ENCODE data around the gene GALNTL6.

The GALNTL6 gene

DNA sequence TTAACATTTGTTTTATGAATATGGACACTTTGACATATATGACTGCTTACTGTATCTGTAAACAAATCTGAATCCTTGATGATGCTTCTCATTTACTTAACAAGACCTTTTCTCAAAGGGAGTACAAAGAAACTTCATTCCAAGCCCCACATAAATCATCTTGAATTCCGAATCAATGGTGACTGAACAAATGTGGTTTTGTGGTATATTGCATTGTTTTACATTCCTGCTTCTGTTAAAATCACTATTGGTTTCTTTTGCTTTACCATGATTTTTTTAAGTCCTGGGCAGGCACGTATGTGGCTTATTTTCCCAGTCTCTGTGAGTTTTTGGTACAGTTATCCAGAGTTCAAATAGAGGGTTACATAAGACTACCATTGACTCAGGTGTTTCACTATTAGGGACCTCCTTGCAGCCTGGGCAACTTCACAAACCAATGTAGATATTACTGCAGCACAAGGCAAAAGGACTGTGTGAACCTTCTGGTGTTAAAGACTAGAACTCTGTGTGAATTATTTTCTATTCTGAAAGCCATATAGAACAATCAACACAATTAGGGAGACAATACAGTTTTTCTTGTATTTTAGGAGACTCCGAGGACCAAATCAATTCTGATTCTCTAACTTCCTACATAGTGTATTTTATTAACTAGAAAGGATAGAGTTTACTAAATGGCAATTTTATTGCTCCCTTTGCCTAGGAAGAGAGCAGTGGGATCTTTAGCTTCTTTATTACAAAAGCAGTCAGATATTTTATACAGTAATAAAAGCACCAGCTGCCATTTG is 196.4 kb downstream of the GALNTL6 start:
- DNase-seq, result no peak

DNA sequence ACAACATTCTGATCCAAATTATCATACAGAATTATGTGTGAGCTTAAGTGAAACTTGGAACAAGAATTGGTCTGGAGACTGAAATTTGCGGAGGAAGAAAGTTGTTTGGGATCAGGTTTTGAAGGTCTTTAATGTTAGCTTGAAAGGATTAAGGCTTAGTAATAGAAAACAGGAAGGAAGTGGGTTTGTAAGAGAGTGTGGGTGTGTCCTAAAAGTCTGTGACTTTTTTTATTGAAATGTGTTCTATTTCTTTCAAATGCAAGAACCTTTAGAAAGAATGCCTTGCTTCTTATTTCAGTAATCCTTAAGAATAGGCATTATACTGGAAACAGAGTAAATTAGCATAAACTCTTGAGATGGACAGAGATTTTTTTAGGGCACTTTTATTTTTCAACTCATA is 198.0 kb downstream of the GALNTL6 start:
- no peak for DNase-seq

DNA sequence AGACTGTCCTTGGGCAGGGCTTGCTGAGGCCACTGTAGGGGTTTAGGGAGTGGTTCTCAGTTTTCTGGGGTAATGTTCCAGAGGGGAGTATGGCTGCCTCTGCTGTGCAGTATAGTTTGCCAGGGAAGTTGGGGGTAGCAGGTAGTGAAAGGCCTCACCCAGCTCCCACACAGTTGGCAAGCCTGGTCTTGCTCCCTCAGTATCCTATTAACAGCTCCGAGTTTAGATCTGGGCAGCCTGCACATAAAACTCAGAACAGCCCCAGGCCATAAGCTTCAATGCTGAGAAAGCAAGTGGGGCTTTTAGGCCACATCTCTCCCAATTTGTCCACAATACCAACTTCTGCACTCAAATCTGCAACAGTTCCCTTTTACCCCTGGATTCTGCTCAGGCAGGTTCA is 205.2 kb downstream of the GALNTL6 start:
- peak; percentile 3 for DNase-seq

DNA sequence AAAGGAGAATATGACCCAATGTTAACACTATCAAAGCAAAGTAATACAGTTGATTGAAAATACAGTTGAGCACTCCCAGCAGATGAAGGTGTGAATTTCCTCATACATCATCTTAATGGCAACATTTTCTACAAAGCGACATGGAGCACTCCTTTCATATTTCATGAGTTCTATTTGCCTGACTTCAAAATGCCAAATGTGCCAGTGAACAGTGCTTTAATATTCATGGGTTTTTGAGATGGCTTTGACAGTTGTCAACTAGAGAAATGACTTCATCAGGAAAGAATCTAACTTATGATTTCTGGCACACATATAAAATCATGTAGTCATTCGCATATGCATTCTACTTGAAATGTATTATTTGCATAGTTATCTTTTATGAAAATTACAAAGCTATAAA is 222.4 kb downstream of the GALNTL6 start:
- no peak for DNase-seq

DNA sequence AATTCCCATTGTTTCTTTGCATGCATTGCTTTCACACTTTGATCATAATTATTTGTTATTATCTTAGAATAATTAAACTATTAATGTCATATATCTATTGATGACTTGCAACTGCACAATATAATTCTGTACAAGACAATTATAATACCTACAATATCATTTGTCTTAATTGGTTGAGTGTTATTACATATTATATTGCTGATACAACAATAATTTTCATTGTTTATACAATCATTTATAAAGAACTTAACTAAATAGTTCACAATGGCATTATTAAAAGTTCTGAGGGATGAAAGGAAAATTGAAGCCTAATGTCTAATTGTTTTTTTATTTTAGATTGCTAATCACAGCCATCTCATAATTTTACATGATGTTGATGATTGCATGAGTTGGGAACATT is 227.6 kb downstream of the GALNTL6 start:
- DNase-seq, result no peak

DNA sequence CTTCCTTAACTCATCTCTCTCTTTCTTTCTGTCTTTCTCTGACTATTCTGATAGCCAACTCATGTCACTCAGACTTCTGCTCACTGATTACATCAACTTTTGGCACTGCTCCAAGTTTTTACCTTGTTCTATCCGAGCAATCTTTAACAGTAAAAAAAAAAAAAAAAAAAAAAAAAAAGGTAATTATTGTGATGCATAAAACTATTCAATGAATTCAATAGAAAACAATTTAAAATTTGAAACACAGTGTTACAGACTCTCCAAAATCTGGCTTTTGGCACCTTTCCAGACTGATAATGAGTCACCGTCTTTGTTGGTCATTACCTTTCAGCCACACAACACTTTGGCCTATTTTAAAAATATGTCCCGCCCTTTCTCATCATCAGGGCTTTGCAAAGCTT is 229.5 kb downstream of the GALNTL6 start:
- peak; percentile 79 for DNase-seq

DNA sequence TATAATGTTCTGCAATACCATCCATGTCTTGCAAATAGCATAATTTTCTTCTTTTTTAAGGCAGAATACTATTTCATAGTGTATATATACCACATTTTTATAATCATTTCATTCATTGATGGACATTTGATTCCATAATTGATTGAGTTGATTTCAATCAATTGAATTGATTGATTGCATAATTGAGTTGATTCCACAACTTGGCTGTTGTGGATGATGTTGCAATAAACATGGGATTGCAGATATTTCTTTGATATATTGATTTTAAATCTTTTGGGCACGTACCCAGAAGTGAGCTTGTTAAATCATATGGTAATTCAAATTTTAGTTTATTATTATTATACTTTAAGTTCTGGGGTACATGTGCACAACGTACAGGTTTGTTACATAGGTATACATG is 232.8 kb downstream of the GALNTL6 start:
- no peak for DNase-seq

DNA sequence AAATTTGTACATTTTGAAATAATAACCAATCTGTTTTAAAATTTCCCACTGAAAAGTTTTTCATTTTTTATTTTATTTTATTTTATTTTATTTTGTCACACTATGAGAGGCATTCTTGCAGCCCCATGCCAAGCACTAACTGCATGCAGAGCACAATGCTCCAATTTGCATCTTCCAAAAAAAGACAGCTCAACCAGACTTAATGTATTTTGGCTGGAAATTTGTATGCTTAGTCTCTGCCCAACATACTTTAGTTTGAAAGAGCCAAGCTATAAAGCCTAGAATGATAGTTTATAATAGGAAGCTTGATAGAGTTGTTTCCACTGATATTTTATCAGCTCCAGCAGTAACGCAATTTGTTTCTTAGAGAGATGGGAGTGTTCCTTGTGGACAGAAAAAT is 235.5 kb downstream of the GALNTL6 start:
- no peak for DNase-seq

DNA sequence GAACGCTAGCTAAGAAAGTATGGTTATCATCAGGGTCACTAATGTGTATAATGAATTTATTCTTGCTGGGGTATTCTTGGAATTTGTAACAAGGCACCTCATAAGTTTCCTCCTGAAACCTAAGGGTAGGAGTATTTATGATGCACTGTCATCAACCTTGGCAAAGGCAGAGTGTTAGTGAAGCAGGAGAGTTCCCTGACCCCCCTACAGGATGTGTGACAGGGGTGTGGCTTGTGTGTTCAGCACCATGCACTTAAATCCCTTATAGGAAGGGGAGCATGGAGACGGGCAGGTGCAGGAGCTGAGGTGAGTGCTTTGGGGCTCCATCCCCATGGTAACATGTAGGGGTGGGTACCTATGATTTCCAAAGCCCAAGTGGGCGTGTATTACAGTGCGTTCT is 237.7 kb downstream of the GALNTL6 start:
- DNase-seq, result no peak

DNA sequence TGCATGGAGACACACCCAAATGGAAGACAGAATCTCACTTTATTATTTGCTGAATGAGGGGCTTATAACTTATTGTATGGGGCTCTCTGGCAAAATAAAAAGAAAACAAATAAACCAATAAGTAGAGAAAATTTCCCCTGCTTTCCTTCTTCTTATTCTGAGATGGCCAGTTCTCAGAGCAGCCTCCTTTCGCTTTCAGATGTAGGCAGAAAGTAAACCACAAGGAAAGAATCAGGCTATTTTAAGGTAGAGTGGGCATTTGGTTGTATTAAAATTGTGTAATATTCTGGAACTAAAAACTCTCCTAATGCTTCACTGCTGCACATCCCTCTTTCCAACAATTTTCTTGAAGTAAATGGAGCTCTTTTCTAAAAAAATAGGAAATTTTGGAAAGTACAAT is 241.8 kb downstream of the GALNTL6 start:
- no peak for DNase-seq

DNA sequence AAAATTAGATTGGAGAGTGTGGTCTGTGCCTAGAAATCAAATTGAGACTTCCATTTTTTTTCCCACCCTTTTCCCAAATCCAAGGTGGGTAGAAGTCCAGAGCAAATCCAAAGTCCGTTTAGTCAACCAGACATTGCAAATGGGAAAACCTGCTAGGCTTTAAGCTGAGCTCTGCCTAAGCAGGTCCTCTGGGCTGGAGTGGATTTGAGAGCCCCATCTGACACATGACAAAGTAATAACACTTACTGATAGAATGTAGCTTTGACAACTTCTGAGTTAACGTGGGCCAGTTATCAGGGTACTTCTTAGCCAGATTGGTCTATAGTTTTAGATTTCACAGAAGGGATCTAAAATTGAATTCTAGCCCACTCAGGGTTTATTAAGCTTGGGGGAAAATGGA is 242.3 kb downstream of the GALNTL6 start:
- no peak for DNase-seq

DNA sequence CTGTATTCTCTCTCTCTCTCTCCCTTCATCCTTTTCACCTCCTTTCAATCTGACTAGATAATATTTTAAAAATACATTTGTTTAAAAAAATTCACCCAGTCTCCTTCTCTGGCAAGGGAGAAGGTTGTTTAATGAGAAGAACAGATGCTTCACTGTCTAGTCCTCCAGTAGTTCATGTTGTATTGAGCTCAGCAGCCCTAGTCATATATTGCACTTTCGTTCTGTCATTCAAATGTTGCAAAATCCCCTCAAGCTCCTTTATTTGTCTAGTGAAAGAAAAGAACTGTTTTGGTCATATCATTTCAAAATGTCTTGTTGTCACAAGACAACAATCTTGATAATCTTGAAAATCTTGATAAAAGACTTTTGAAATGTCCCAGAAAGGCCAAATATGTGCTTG is 248.0 kb downstream of the GALNTL6 start:
- no peak for DNase-seq

DNA sequence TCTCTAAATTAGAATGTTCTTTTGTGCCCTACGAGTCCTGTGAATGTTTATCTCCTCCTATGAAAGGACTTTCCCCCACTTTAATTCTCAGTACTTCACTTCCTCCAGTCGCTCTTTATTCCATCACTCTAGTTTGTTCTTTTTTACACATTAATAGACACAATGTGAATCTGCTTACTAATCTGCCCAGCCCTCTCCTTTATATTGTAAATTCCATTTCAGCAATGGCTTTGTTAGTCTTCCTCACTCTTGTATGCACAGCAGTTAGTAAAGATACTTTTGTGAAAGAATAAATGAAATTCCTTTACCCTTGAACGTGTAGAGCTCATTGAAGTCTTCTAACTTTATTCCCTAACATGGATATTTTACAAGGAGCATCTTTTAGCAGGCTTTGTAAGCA is 255.3 kb downstream of the GALNTL6 start:
- DNase-seq, result no peak

DNA sequence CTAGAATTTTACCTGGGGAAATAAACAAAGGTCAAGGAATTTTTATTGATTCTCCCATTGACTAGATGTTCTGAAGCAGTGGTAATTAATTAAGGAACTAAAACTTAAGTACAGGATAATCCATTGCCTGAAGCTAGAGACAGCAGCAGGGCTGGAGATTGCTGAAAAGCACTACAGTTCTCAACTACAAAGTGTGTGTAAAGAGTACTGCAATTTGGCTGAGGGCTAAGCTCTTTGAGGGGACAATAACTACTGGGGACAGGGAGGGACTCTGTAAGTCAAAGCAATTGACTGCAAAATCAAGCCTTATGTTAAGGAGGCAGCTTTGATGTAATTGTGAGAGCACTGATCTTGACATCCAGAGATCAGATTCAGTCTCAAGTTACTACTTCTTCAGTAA is 260.4 kb downstream of the GALNTL6 start:
- DNase-seq, result no peak

DNA sequence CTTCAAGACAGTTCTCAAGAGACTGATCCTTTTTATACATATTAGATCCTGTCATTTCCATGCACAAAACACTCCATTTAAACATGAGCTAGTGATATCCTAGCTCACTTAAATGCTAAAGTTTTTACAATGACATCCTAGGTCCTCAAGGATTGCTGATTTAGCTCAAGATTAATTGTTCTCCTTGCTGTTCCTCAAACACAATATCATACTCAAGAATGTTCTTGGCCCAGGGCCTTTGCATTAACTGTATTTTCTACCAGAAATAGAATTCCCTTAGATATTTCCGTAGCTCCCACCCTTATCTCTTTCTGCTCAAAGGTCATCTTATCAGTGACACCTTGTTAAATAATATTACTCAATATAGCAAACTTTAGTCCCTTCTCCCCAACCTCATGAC is 270.1 kb downstream of the GALNTL6 start:
- DNase-seq, result no peak

DNA sequence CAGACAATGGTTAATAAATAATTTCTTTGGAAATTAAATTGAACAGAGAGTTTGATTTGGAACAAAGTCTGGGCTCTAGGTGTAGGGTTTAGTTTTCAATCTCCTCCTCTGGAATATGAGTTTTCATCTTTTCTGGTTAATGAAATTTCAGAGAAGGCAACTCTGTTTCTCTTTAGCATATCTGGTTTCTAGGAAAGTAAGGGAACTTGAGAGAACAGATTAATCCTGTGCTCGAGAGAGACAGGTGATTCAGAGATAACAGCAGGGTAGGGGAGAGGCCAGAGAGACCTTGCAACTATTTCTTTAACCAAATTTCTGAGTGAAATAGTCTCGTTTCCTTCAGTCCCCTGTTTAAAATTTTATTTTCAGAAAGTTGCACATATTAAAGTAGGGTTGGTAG is 275.4 kb downstream of the GALNTL6 start:
- DNase-seq, result no peak

DNA sequence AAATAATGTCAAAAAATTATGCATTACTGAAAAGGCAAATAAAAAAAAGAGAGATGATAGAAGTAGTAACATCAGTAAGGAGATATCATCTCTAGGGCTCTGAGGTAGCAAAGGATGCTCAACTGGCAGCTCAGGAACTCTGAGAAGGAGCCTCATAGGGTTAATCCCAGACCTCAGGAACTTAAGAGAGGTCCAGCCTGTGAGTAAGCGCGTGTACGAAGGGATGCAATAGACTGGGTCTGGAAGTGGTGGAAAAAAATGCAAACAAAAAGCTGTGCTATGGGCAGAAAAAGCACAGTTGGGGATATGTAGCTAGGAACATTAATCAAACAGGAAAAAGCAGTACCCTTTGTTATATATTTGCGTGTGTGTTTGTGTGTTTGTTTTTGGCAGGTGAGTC is 282.0 kb downstream of the GALNTL6 start:
- DNase-seq, result no peak

DNA sequence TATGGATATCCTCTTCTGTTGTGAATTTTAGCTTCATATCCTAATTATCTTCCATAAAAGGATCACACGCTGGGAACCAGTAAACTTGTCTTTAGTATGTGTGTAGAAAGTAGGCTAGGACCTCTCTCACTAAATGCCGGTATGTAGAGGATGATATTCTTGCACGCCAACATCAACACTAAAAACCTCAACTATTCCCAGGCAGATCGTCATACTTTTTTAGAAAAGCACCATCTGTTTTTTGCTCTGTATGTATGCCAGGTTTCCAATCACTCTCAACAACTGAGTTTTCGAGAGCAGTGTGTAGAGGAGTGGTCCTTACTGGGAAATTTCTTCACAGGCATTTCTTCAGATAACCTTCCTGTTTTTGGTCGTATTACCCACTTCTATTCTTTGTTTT is 283.6 kb downstream of the GALNTL6 start:
- no peak for DNase-seq

DNA sequence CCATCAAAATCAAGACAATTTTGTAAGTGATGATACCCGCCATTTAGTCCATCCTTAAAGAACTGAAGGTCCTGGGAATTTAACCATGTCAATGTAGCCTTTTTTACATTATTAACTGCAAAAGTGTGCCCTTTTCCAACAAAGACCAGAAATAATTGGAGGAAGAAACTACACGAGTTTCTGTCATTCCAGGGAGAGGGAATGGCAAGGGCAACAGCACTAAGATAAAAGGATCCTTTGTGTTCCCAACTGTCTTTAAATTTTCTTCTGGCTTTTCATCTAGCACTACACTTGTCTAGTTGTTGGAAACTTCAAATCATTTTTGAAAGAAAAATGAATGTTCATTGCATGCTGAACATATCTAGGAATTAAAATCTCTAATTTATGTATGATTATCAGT is 286.2 kb downstream of the GALNTL6 start:
- DNase-seq, result no peak

DNA sequence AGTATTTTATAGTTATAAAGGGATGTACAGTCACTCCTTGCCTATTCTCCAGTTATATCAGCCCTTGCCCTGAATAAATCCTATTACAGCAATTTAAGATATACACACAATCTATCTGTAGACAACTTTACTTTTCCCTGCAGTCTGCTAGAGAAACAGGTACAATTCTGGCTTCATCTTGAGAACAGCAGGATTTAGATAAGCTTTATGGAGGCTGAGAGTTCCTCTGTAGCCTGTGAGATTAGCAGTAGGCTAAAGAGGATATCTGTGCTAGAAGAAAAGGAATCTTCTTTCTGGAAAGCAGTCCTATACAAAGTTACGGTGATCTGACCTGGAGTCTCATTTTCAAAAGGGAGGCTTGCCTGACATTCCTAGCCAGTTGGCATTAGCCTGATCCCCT is 290.3 kb downstream of the GALNTL6 start:
- DNase-seq, result no peak

DNA sequence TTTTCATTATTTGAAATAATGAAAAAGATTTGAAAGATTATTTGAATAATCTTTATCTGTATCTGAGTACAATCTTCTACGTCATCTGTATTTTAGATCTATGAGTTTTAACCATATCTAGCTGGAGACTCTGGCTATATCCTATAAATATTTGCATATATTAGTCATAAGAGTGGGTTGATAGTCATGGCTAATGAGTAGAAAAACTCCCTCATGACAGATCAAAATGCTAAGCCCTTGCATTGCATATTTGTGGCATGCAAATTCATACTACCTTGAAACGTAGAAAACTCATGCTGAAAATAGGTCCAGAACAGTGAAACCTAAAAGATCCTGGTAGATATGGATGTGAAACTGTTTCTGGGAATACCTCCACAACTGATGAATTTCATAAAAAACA is 291.3 kb downstream of the GALNTL6 start:
- no peak for DNase-seq

DNA sequence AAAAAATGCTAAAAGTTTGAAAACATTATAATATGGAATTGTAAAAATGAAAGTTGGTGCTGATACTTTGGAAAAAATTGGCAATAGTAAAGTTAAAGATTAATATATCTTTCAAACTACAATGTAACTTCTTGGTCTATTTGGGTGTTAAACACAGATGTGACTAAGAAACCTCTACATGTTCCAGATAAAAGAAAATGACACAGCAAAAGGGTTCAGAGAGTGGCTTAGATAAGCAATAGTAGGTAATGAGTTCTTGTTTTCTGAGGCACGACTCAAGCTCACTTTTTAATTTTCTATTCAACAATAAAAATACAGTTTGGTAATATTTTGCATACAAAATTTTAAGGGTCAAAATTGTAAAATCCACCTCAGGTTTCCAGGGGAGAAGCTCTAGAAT is 292.7 kb downstream of the GALNTL6 start:
- DNase-seq, result no peak

DNA sequence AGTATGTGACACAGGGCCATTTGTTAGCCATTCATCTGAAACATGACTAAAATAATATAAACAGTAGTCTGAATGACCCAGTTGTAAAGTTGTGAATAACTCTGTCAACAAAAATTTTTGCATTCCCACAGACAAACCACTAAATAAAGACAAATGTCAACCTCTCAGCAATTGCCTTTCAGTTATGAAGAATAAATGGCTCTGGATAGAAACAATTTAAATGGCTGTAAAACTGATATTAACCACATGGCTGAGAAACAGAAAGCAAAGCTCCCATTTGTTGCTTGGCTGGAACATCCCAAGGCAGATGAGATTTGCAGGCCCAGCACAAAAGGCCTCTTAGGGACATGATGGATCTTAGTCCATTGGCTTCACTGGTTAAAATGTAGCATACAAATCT is 296.3 kb downstream of the GALNTL6 start:
- DNase-seq, result no peak

DNA sequence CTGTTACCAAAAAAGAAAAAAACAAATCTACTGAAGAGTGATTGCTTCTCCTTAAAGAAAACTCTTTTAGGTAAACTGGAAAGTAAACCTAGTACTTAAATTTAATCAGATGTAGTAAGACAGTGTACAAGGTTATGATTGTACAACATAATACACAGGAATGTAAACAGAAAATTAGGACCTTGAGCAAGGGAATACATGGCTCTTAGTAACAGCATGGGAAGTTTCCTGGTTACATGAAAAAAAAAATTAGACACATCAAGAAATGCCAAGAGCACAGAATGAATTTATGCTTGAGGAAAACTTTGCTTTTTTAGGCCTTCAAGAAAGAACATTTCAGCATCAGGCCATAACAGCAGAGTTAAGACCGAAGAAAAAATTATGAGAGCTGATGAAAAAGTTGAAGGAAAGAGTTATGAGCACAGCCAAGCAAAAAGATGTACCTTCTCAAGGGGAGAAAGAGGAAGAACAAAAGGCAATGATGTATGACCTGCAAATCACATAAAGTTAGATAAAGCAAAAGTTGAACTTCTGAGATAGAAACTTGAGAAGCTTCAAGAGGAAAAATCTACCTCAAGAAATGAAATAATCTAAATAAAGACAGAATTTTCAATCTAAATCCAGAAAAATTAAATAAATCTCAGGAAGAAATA is 311.6 kb downstream of the GALNTL6 start:
- no peak for DNase-seq

DNA sequence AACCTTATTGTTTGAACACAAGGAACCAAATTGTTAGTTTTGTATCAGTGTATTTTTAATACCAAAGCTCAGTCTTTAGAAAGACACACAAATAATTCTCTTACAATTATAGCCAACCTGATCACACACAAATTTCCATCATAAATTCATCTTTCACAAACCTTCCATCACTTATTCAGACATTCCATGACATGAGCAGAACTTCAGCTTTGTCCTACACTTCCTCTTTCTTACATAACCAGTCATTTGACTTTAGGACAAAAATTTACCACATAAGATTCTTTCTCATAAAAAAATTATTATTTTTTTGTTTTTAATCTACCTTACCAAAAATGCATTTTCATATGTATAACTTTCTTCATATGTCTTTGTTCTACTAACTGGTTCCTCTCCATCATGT is 312.2 kb downstream of the GALNTL6 start:
- DNase-seq, result no peak
